HepG2 (cell line): ENCODE measurements around the gene PLK3. TPM values are rescaled to one million over a fixed set of nuclear protein-coding genes. Genes with fewer than 3 reads are reported as not detected.
A peak's percentile ranks its signal among the peaks of the same experiment; 100 is the strongest.

Source experiments
- BCL6 ChIP-seq: IDR thresholded peaks from 2 replicates; pipeline ENCODE4 v1.6.1; 2016; ENCODE audit warnings: missing genetic modification reagents, missing compliant biosample characterization
- CTCF ChIP-seq: sonication (generic); formaldehyde crosslinking; IDR thresholded peaks from 2 replicates; pipeline ENCODE4 v1.5.0; 2020; ENCODE audit warnings: mild to moderate bottlenecking, missing genetic modification reagents, moderate library complexity
- HNRNPK ChIP-seq: fragments of 200-400 bp; formaldehyde crosslinking; IDR thresholded peaks from 2 replicates; pipeline ENCODE4 v1.6.1; 2018; ENCODE audit warnings: low read length, low read depth, moderate library complexity, mild to moderate bottlenecking; ENCODE audit not compliant: poor library complexity, severe bottlenecking
- HNRNPLL ChIP-seq: fragments of 200-400 bp; formaldehyde crosslinking; IDR thresholded peaks from 2 replicates; pipeline ENCODE4 v1.6.1; 2017; ENCODE audit warnings: mild to moderate bottlenecking, low read depth, low read length; ENCODE audit not compliant: poor library complexity, severe bottlenecking
- LBX2 ChIP-seq: sonication (generic); formaldehyde crosslinking; IDR thresholded peaks from 2 replicates; pipeline ENCODE4 v1.5.0; 2020; ENCODE audit warnings: missing genetic modification reagents, mild to moderate bottlenecking, borderline replicate concordance
- MED8 ChIP-seq: sonication (generic); formaldehyde crosslinking; IDR thresholded peaks from 2 replicates; pipeline ENCODE4 v1.8.1; 2023; ENCODE audit warnings: mild to moderate bottlenecking, missing genetic modification reagents; ENCODE audit not compliant: insufficient replicate concordance
- PPARG ChIP-seq: conservative IDR thresholded peaks from 2 replicates; pipeline ENCODE4 v1.6.1; 2016; ENCODE audit warnings: missing biosample characterization, missing genetic modification reagents
- ZMYM4 ChIP-seq: sonication (generic); formaldehyde crosslinking; IDR thresholded peaks from 2 replicates; pipeline ENCODE4 v1.8.1; 2023; ENCODE audit warnings: mild to moderate bottlenecking, missing genetic modification reagents
- ZNF10 ChIP-seq: sonication (generic); formaldehyde crosslinking; IDR thresholded peaks from 2 replicates; pipeline ENCODE4 v1.4.0; 2020; ENCODE audit warnings: mild to moderate bottlenecking, low read depth, missing genetic modification reagents, borderline replicate concordance
- ZNF101 ChIP-seq: sonication (generic); formaldehyde crosslinking; IDR thresholded peaks from 2 replicates; pipeline ENCODE4 v1.4.0; 2020; ENCODE audit warnings: mild to moderate bottlenecking, low read depth, missing genetic modification reagents, borderline replicate concordance
- ZNF331 ChIP-seq: sonication (generic); formaldehyde crosslinking; IDR thresholded peaks from 2 replicates; pipeline ENCODE4 v1.4.0; 2020; ENCODE audit warnings: missing genetic modification reagents
- ZNF547 ChIP-seq: sonication (generic); formaldehyde crosslinking; IDR thresholded peaks from 2 replicates; pipeline ENCODE4 v1.5.1; 2020; ENCODE audit warnings: mild to moderate bottlenecking, missing genetic modification reagents
- ZNF572 ChIP-seq: sonication (generic); formaldehyde crosslinking; IDR thresholded peaks from 2 replicates; pipeline ENCODE4 v1.5.1; 2020; ENCODE audit warnings: mild to moderate bottlenecking, missing genetic modification reagents
- ZNF607 ChIP-seq: sonication (generic); formaldehyde crosslinking; IDR thresholded peaks from 2 replicates; pipeline ENCODE4 v1.5.1; 2020; ENCODE audit warnings: missing genetic modification reagents, mild to moderate bottlenecking, borderline replicate concordance
- ZNF652 ChIP-seq: IDR thresholded peaks from 2 replicates; pipeline ENCODE4 v1.6.1; 2016; ENCODE audit warnings: low read depth, borderline replicate concordance
- ZSCAN21 ChIP-seq: sonication (generic); formaldehyde crosslinking; IDR thresholded peaks from 2 replicates; pipeline ENCODE4 v1.8.0; 2022; ENCODE audit warnings: mild to moderate bottlenecking, missing genetic modification reagents, moderate library complexity, borderline replicate concordance
- polyA plus RNA-seq, 8 experiments: library from polyadenylated mRNA; depleted of rRNA in 3 of 8; stranded (reverse) in 7 of 8; unstranded in 1 of 8; fragments of >200 nt; fragmentation: Illumina TruSeq in 4 of 8; extraction: Trizol in 4 of 8; gene quantifications; 2 replicates each; pipeline versions ENCODE4 v1.2.1 to v1.2.3, GENCODE V29; 2011 to 2016; ENCODE audit warnings: low read depth in 4 of 8, missing spikeins in 1 of 8, mixed read lengths in 1 of 8; ENCODE audit not compliant: insufficient read depth in 1 of 8
- total RNA-seq, 5 experiments: library from RNA; depleted of rRNA; stranded (reverse); fragments of >200 nt; fragmentation: Illumina TruSeq; extraction: Trizol; gene quantifications; 2 replicates each; pipeline ENCODE4 v1.2.3, GENCODE V29; 2016; ENCODE audit warnings: low read depth in 1 of 5
- TF ChIP-seq, protein P1 (sequence below): sonication (generic); formaldehyde crosslinking; IDR thresholded peaks from 2 replicates; pipeline ENCODE4 v1.5.1; 2020; ENCODE audit warnings: missing genetic modification reagents, mild to moderate bottlenecking, borderline replicate concordance
- TF ChIP-seq, protein P2 (sequence below): sonication (generic); formaldehyde crosslinking; conservative IDR thresholded peaks from 2 replicates; pipeline ENCODE4 v1.8.0; 2022; ENCODE audit warnings: low read depth, missing genetic modification reagents
- TF ChIP-seq, protein P3 (sequence below): sonication (generic); formaldehyde crosslinking; IDR thresholded peaks from 2 replicates; pipeline ENCODE4 v1.4.0; 2020; ENCODE audit warnings: mild to moderate bottlenecking, missing genetic modification reagents
- TF ChIP-seq, protein P4 (sequence below): sonication (generic); formaldehyde crosslinking; IDR thresholded peaks from 2 replicates; pipeline ENCODE4 v1.4.0; 2020; ENCODE audit warnings: mild to moderate bottlenecking, low read depth, missing genetic modification reagents

Gene PLK3
- total and polyA plus RNA-seq, 2 of the 13 experiments (the other 11 are each of a cell fraction or from before 2014, with no cell fraction given) = 9.8 to 16.9 TPM

DNA sequence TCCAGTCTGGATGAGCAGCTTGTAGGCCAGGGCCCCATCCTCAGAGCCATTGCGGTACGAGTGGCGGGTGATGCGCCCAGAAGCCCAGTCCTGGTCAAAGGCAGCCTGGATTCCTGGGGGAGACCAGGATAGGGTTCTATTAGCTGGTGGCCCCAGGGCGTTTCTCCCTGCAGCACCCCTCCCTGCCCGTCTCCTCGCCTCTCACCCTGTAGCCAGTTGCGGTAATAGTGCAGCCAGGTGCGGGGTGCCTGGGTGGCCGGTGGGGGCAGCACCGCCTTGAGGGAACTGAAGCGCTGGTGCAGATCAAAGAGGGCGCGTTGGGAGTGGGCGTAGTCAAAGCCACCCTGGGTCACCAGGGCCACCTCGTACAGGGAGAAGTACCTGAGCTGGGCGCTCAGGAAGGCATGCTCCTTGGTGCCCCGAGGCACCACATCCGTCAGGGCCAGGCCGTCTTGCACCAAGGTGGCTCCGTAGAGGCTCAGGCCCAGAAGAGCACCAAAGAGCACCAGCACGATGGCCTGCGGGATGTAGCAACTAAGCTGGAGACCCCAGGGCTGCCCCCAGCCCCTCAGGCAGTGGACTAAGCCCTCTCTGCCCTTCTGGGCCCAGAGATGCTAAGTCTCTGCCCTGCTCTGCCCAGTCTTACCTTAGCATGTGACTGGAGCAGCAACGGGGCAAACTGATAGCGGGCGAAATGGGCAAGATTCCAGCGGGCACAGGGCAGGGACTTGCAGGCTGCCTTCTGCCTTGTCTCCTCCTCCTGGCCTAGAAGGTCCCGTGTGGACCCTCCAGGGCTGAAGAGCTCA is 27.2 kb downstream of the PLK3 start (continued):
- TF ChIP-seq ZMYM4 (CRISPR knock-in tag) (peak; percentile 62; the same call in 1 of the 2 replicates), ZNF652 (peak; percentile 19; the same call in 1 of the 2 replicates), LBX2 (CRISPR knock-in tag) (0 out of 2 replicates have a peak, but pooled peaks have one; percentile 29), HNRNPLL (peak; percentile 88), ZNF331 (peak; percentile 35; the same call in 1 of the 2 replicates), HNRNPK (no peak), ZSCAN21 (CRISPR knock-in tag) (peak; percentile 61; the same call in 1 of the 2 replicates), MED8 (CRISPR knock-in tag) (peak; percentile 72), PPARG (CRISPR knock-in tag) (no peak), CTCF (CRISPR knock-in tag) (peak; percentile 95), ZNF547 (0 out of 2 replicates have a peak, but pooled peaks have one; percentile 51), ZNF101 (CRISPR knock-in tag) (no peak), ZNF607 (CRISPR knock-in tag) (no peak), ZNF572 (peak; percentile 83; the same call in 1 of the 2 replicates), ZNF10 (CRISPR knock-in tag) (no peak), BCL6 (CRISPR knock-in tag) (peak; percentile 33; the same call in 1 of the 2 replicates)
- TF ChIP-seq, protein P1, sequence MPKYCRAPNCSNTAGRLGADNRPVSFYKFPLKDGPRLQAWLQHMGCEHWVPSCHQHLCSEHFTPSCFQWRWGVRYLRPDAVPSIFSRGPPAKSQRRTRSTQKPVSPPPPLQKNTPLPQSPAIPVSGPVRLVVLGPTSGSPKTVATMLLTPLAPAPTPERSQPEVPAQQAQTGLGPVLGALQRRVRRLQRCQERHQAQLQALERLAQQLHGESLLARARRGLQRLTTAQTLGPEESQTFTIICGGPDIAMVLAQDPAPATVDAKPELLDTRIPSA (CRISPR knock-in tag) = 0 out of 2 replicates have a peak, but pooled peaks have one; percentile 61
- TF ChIP-seq, protein P2, sequence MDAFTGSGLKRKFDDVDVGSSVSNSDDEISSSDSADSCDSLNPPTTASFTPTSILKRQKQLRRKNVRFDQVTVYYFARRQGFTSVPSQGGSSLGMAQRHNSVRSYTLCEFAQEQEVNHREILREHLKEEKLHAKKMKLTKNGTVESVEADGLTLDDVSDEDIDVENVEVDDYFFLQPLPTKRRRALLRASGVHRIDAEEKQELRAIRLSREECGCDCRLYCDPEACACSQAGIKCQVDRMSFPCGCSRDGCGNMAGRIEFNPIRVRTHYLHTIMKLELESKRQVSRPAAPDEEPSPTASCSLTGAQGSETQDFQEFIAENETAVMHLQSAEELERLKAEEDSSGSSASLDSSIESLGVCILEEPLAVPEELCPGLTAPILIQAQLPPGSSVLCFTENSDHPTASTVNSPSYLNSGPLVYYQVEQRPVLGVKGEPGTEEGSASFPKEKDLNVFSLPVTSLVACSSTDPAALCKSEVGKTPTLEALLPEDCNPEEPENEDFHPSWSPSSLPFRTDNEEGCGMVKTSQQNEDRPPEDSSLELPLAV (CRISPR knock-in tag) = no peak
- TF ChIP-seq, protein P3, sequence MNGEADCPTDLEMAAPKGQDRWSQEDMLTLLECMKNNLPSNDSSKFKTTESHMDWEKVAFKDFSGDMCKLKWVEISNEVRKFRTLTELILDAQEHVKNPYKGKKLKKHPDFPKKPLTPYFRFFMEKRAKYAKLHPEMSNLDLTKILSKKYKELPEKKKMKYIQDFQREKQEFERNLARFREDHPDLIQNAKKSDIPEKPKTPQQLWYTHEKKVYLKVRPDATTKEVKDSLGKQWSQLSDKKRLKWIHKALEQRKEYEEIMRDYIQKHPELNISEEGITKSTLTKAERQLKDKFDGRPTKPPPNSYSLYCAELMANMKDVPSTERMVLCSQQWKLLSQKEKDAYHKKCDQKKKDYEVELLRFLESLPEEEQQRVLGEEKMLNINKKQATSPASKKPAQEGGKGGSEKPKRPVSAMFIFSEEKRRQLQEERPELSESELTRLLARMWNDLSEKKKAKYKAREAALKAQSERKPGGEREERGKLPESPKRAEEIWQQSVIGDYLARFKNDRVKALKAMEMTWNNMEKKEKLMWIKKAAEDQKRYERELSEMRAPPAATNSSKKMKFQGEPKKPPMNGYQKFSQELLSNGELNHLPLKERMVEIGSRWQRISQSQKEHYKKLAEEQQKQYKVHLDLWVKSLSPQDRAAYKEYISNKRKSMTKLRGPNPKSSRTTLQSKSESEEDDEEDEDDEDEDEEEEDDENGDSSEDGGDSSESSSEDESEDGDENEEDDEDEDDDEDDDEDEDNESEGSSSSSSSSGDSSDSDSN (CRISPR knock-in tag) = peak; percentile 56
- TF ChIP-seq, protein P4, sequence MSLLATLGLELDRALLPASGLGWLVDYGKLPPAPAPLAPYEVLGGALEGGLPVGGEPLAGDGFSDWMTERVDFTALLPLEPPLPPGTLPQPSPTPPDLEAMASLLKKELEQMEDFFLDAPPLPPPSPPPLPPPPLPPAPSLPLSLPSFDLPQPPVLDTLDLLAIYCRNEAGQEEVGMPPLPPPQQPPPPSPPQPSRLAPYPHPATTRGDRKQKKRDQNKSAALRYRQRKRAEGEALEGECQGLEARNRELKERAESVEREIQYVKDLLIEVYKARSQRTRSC (CRISPR knock-in tag) = no peak
